Measurements from ENCODE around the gene HAS3.
"Not testable (repeated sequence)": the region's sequence is repeated elsewhere in the genome, so short reads cannot be mapped to it uniquely, and the experiment has no call there.

HAS3 gene

GRCh38 chr16:69118994-69119393 lies 13.5 kb downstream of the HAS3 start:
- DNase-seq = no peak

GRCh38 chr16:69119536-69119935 lies 14.1 kb downstream of the HAS3 start:
- DNase-seq = no peak

- no peak for DNase-seq
Measured at GRCh38 chr16:69120096-69120664, 14.7 kb downstream of the HAS3 start.

- peak; percentile 17 to 60 for DNase-seq
Measured at GRCh38 chr16:69123910-69124309, 18.5 kb downstream of the HAS3 start.

DNA sequence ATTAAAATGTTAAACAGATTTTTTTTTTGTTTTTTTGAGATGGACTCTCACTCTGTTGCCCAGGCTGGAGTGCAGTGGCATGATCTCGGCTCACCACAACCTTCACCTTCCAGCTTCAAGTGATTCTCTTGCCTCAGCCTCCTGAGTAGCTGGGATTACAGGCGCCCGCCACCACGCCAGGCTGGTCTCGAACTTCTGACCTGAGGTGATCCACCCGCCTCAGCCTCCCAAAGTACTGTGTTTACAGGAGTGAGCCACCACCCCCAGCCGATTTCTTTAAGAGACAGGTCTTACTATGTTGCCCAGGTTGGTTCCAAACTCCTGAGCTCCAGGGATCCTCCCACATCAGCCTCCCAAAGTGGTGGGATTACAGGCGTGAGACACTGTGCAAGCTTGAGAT lies 19.0 kb downstream of the HAS3 start:
- DNase-seq = not testable (repeated sequence)

DNA sequence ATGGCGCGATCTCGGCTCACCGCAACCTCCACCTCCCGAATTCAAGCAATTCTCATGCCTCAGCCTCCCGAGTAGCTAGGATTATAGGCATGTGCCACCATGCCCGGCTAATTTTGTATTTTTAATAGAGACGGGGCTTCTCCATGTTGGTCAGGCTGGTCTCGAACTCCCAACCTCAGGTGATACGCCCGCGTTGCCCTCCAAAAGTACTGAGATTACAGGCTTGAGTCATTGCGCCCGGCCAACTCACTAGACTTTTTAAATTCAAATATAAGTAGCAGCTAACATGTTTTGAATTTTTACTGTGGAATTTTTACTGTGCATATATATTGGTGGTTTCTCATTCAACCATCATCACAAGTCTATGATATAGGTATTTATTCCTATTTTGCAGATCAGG lies 19.5 kb downstream of the HAS3 start:
- DNase-seq = not testable (repeated sequence)

GRCh38 chr16:69126221-69126620 lies 20.8 kb downstream of the HAS3 start:
- no peak for DNase-seq

DNA sequence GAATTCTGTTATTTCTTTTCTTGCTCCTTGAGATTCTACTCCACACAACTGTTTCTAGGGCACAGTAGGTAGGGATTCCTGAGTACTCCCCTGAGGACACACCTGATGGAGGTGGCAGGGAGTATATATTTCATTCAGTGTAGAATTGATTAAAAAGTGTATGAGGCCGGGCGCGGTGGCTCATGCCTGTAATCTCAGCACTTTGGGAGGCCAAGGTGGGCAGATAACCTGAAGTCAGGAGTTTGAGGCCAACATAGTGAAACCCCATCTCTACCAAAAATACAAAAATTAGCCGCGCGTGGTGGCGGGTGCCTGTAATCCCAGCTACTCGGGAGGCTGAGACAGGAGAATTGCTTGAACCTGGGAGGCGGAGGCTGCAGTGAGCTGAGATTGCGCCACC lies 21.3 kb downstream of the HAS3 start:
- DNase-seq = not testable (repeated sequence)

GRCh38 chr16:69127966-69128510 lies 22.6 kb downstream of the HAS3 start:
- no peak for DNase-seq

DNA sequence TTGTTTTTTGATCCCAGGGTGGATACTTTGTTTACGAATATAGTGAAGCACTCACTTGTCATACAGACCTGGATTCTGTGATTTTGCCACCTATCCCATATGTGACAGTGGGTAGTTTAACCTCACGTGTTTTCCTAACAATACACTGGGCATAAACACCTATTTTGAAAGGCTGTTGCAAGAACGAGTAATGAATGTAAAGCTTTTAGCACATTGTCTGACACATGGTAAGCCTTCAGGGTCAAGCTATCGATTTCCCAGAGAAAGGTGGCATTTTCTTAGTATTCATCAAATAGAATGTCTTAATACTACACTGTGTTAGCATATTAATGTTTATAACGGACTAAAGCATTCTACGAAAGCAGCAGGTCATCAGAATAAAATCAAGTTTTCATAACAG lies 25.0 kb downstream of the HAS3 start:
- DNase-seq = no peak

- no peak for DNase-seq
Measured at GRCh38 chr16:69131167-69131838, 25.9 kb downstream of the HAS3 start.

- peak in 1 of 2 donors; percentile 67 for DNase-seq
Measured at GRCh38 chr16:69131839-69132423, 26.5 kb downstream of the HAS3 start.

- DNase-seq = peak; percentile 54 to 76
Measured at GRCh38 chr16:69132424-69133252, 27.2 kb downstream of the HAS3 start, which contains the start of the genes CHTF8 and UTP4. Gene CHTF8 (minus strand): TSS chr16:69132588. CDS start chr16:69121458, 11,130 bp downstream. Gene UTP4 (plus strand): TSS chr16:69132649. CDS start chr16:69133460, 811 bp downstream.

- no peak for DNase-seq
Measured at GRCh38 chr16:69133373-69133954, 28.0 kb downstream of the HAS3 start.

DNA sequence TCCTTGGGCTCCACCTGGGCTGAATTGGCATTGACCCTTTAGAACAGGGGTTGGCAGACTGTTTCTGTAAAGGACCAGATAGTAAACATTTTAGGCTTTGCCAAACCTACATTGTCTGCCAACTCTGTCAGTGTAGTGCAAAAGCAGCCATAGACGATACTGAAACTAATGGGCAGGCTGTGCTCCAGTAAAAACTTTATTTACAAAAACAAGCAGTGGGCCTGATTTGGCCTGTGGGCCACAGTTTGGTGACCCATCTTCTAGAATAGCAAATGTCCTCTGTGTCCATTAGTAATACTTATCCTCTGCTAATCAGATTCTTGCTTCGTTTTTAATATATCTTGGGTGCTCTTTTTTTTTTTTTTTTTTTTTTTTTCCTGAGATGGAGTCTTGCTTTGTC lies 33.2 kb downstream of the HAS3 start:
- DNase-seq = no peak

DNA sequence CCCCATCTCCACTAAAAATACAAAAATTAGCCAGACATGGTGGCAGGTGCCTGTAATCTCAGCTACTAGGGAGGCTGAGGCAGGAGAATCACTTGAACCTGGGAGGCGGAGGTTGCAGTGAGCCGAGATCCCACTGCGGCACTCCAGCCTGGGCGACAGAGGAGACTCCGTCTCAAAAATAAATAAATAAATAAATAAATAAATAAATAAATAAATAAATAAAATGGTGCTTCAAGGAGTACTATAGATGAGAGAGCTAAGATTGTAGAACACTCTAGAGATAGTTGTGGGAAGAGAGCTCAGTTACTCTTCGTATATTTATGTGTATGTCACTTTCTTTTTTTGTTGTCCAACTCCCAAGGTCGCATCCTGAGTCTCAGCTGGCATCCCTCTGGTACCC lies 34.0 kb downstream of the HAS3 start:
- DNase-seq = not testable (repeated sequence)

- DNase-seq = no peak
Measured at GRCh38 chr16:69141014-69141413, 35.6 kb downstream of the HAS3 start.

DNA sequence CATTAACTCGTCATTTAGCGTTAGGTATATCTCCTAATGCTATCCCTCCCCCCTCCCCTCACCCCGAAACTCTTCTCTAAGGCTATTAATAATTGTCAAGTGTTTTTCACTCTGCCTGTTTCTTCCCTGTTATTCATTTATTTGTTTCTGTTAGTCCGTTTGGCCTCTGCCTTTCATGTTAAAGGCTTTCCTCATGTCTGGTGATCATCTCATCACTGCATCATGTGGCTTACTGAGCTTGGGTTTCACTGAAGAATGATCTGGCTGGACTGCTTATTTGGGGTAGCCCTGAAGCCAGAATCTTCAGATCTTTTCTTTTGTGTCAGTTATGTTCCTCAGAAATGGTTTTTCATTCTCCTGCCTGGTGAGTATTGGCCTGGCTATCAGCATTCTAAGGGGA lies 36.5 kb downstream of the HAS3 start:
- DNase-seq = no peak

DNA sequence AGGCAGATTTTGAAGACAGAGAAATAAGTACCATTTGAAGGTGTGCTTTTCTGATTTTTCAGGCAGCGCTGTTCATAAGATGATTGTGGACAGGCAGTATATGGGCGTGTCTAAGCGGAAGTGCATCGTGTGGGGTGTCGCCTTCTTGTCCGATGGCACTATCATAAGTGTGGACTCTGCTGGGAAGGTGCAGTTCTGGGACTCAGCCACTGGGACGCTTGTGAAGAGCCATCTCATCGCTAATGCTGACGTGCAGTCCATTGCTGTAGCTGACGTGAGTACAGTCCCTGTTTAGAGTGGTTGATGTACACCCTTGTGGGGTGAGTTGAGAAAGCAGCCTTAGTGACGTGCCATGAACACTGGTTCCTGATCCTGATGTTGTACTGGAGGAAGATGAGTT lies 37.7 kb downstream of the HAS3 start:
- no peak for DNase-seq

- no peak for DNase-seq
Measured at GRCh38 chr16:69145658-69146057, 40.2 kb downstream of the HAS3 start.

DNA sequence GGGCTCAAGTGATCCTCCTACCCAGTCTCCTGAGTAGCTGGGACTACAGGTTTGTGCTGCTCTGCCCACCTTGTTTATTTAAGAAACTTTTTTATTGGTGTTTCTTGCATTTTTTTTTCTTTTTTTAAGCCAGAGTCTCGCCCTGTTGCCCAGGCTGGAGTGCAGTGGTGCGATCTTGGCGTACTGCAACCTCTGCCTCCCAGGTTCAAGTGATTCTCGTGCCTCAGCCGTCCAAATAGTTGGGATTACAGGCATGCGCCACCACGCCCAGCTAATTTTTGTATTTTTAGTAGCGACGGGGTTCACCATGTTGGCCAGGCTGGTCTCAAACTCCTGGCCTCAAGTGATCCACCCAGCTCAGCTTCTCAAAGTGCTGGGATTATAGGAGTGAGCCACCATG lies 44.2 kb downstream of the HAS3 start:
- DNase-seq = not testable (repeated sequence)

- peak; percentile 29 to 68 for DNase-seq
Measured at GRCh38 chr16:69150146-69150865, 44.9 kb downstream of the HAS3 start.

Data from hippocampal formation (tissue), 2 donors.